Stimulated activated naive CD4-positive, alpha-beta T cell (primary cell): ENCODE data around the gene SLC25A25.

Experiments used
- DNase-seq, 6 experiments: peaks; one replicate each; lab custom pipeline; 2025; lab: John Stamatoyannopoulos, UW

SLC25A25 gene

GRCh38 chr9:128096616-128097536 lies 28.8 kb downstream of the SLC25A25 start:
- DNase-seq, result no peak

- no peak for DNase-seq
These were observed 29.7 kb downstream of the SLC25A25 start for GRCh38 chr9:128097543-128098296.

DNA sequence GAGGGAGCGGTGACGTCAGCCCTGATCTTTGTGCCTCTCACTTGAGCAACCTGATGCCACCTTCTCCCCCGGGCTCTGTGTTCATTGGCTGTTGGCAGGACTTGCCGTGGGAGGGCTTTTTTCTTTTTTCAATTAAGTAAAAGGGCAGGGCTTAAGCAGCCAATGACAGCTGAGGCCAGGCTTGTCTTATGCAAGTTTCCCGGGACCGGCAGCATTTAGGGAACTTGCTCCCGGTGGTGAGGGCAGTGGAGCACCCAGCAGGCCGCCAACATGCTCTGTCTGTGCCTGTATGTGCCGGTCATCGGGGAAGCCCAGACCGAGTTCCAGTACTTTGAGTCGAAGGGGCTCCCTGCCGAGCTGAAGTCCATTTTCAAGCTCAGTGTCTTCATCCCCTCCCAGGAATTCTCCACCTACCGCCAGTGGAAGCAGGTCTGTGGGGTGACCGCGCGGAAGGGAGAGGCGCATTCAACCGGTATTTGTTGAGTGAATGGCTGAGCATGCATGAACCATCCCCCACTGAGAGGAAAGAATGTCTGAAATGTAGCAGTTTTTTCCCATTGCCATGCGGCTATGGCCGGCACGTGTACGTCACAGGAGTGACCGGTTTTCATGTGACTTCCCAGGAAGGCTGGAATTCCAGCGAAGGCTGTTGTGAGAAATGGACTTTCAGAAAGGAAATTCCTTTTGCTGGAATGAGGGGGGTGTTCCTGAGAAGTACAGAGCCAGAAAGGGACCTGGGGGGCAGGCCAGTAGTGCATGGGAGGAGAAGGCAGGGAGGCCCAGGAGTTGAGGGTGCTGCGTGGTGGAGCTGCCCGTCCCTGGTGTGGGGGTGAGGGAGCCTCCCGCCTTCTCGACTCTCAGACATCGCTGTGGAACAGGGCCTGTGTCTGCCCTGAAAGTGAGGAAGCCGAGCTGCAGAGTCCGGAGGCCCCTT lies 30.5 kb downstream of the SLC25A25 start:
- DNase-seq, result peak; percentile 31 to 53 (median 44)

DNA sequence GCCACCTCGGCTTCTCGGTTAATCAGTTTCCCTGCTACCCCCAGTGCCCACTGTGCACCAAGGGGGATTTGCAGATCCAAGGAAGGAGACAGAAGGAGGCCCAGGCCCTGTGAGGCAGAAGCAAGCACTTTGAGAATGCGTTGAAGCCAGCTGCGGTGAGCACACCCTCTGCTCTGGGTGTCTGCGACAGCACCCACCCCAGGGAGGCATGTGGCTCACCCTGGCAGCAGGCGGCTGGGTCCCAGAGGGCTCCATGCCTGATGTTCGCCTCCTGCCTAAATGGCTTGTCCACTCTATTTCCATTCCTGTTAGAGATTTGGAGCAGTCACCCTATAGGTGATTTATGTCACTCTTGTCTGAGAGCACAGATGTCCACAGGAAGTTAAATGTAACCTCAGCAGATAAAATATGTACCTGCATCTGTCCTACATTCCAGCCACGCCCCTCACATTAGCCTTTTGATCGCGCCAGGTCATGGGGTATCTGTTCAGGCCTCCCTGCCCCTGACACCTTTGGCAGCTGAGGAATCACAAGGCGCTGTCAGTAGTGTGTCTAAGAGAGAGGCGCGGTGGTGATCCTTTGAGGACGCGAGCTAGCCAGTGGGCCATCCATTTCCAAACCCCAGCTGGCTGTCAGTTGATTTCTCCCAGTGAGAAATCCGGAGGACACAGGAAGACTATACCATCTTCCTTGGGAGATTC lies 31.3 kb downstream of the SLC25A25 start:
- DNase-seq, result no peak

DNA sequence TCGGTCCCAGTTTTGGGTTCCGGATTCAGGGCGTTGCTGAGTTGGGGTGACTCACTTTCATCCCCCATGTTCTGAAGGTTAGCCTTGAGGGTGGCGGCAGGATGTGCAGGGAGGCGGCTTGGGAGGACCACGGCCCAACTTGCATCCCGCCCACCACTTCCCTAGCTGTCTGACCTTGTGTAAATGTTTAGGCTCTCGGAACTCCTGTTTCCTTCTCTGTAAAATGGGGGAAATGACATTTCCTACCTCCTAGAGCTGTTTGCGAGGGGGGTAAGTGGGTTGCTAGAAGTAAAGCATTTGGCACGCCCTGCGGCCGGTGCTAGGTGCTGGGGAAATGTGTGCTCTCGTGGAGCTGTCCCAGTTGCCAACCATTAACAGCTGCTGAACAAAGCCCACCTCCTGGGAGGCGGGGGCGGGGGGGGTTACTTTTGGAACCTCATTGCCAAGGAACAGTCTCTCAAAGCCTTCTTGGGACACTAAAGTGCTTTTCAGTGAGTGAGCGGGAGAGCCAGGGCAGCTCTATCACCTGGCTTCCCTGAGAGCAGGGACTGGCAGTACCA lies 32.0 kb downstream of the SLC25A25 start:
- DNase-seq, result no peak

- no peak for DNase-seq
These were observed 32.5 kb downstream of the SLC25A25 start for GRCh38 chr9:128100581-128100980.

DNA sequence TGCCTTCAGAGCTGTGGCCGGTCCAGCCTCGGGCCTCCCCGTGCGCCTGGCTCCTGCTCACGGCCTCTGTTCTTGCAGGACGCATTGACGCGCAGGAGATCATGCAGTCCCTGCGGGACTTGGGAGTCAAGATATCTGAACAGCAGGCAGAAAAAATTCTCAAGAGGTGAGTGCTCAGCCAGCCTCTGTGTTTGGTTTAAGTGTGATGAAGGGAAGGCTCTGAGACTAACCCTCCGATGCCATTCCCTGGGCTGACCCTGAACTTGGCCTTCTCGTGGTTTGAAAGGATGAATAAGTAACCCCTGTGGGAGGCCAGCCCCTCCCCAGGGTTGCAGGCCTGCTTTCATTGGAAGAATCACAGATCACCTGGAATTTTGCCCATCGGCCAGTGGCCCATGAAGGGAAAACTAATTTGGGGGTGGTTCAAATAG lies 33.2 kb downstream of the SLC25A25 start:
- no peak for DNase-seq

- DNase-seq, result no peak
These were observed 33.7 kb downstream of the SLC25A25 start for GRCh38 chr9:128101690-128102089.

GRCh38 chr9:128102196-128102595 lies 34.2 kb downstream of the SLC25A25 start:
- DNase-seq, result no peak

GRCh38 chr9:128102861-128103588 lies 35.0 kb downstream of the SLC25A25 start:
- DNase-seq, result peak in 2 of 6 experiments; percentile 25 to 40

- peak in 5 of 6 experiments; percentile 25 to 49 (median 30) for DNase-seq
These were observed 35.5 kb downstream of the SLC25A25 start for GRCh38 chr9:128103589-128103962.

DNA sequence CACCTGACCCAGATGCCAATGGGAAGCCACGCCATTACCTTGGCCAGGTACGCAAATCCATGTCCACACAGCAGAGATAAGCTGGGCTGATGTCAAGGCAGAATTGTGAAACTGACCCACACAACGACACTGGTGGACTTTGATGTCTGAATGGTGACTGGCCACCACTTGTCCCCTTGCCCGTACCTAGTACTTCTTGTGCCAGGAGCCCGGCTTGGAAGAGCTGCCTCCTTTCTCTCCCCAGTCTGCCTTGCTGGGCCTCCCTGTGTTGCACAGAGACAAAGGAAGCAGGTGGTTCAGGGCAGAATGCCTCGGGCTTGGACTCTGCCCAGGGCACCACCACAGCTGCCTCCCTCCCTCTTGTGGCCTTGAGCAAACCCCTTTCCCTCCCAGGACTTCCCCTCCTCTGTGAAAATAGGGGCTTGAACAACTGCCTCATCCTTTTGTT lies 36.2 kb downstream of the SLC25A25 start:
- no peak for DNase-seq

DNA sequence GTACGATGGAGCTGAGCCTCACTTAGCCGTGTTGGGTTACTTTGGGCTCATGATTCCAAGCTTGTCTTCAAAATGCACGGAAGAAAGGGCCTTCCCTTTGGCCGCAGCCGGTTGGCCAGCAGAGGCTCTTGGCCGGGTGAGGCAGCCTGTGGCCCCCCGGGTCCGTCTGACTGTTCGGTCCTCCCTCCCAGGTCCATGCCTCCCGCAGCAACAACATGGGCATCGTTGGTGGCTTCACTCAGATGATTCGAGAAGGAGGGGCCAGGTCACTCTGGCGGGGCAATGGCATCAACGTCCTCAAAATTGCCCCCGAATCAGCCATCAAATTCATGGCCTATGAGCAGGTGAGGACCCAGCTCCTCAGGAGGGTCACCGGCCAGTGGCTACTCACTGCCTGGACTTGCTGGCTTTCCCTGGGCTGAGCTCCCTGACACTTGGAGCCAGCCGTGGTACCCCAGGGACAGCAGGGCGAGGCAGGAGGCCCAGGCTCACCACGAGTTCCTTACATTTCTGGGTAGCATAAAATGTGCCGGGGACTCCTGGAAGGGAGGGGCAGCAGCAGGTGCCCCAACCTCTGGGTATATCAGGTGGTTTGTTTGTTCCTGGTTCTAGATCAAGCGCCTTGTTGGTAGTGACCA lies 37.6 kb downstream of the SLC25A25 start:
- DNase-seq, result no peak

DNA sequence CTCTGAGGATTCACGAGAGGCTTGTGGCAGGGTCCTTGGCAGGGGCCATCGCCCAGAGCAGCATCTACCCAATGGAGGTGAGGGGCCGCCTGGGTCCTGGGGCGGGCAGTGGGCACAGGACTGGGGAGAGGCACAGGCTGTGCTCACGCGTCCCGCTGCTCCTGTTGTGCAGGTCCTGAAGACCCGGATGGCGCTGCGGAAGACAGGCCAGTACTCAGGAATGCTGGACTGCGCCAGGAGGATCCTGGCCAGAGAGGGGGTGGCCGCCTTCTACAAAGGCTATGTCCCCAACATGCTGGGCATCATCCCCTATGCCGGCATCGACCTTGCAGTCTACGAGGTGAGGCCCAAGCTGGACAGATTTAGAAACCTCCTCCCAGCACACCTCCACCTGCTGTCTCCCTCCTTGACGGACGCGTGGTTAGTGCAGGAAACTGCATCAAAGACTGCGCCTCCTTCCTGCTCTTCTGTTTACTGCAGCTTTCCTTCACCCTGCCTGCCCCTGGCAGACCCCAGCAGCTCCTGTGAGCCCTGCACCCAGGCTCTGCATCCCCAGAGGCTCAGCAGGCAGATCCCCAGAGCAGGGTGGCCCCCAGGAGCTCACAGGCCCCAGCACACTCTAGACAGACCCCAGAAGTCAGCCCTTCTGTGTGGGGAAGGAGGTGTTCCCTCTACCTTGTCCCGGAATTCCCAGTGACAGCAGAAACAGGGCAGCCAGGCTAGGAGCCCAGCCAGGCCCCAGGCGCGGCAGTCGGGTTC lies 38.3 kb downstream of the SLC25A25 start:
- peak in 3 of 6 experiments; percentile 9 to 23 (median 18) for DNase-seq

DNA sequence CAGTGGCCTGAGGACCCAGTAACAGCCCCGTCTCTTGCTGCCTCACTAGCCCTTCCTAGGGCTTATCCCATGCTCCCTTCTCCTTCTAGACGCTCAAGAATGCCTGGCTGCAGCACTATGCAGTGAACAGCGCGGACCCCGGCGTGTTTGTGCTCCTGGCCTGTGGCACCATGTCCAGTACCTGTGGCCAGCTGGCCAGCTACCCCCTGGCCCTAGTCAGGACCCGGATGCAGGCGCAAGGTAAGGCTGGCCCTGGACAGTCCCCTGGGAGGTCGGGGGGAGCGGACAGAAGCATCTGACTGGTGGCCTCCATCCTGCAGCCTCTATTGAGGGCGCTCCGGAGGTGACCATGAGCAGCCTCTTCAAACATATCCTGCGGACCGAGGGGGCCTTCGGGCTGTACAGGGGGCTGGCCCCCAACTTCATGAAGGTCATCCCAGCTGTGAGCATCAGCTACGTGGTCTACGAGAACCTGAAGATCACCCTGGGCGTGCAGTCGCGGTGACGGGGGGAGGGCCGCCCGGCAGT lies 39.0 kb downstream of the SLC25A25 start:
- DNase-seq, result no peak

DNA sequence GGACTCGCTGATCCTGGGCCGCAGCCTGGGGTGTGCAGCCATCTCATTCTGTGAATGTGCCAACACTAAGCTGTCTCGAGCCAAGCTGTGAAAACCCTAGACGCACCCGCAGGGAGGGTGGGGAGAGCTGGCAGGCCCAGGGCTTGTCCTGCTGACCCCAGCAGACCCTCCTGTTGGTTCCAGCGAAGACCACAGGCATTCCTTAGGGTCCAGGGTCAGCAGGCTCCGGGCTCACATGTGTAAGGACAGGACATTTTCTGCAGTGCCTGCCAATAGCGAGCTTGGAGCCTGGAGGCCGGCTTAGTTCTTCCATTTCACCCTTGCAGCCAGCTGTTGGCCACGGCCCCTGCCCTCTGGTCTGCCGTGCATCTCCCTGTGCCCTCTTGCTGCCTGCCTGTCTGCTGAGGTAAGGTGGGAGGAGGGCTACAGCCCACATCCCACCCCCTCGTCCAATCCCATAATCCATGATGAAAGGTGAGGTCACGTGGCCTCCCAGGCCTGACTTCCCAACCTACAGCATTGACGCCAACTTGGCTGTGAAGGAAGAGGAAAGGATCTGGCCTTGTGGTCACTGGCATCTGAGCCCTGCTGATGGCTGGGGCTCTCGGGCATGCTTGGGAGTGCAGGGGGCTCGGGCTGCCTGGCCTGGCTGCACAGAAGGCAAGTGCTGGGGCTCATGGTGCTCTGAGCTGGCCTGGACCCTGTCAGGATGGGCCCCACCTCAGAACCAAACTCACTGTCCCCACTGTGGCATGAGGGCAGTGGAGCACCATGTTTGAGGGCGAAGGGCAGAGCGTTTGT lies 39.6 kb downstream of the SLC25A25 start:
- DNase-seq, result no peak

GRCh38 chr9:128108269-128109049 lies 40.4 kb downstream of the SLC25A25 start:
- DNase-seq, result no peak
